Memory B cell (primary cell): ENCODE measurements around the gene VPS45.
"Not testable (repeated sequence)": the region's sequence is repeated elsewhere in the genome, so short reads cannot be mapped to it uniquely, and the experiment has no call there.

Source experiments
- ATAC-seq: fragments of 150-1000 bp; cut with Tn5 transposase; 2 replicates; pipeline ENCODE4 v1.10.0; 2021; ENCODE audit warnings: low read depth, mild to moderate bottlenecking, moderate library complexity
- DNase-seq, 2 donors: peaks; one replicate each; pipeline ENCODE4 v3.0.0; 2022; ENCODE audit warnings: low spot score in 2 of 2
- H3K27ac Mint-ChIP-seq: one replicate; pipeline ENCODE4 v1.8.0; 2022; ENCODE audit warnings: mild to moderate bottlenecking, moderate library complexity, mixed read lengths
- H3K27me3 Mint-ChIP-seq: one replicate; pipeline ENCODE4 v1.8.0; 2022; ENCODE audit warnings: mixed read lengths
- H3K36me3 Mint-ChIP-seq: one replicate; pipeline ENCODE4 v1.8.0; 2022; ENCODE audit warnings: mild to moderate bottlenecking, mixed read lengths
- H3K4me1 Mint-ChIP-seq: one replicate; pipeline ENCODE4 v1.8.0; 2022; ENCODE audit warnings: mixed read lengths
- H3K4me3 Mint-ChIP-seq: one replicate; pipeline ENCODE4 v1.8.0; 2022; ENCODE audit warnings: mild to moderate bottlenecking, moderate library complexity, mixed read lengths
- H3K9me3 Mint-ChIP-seq: one replicate; pipeline ENCODE4 v1.8.0; 2022; ENCODE audit warnings: mixed read lengths

The VPS45 gene

DNA sequence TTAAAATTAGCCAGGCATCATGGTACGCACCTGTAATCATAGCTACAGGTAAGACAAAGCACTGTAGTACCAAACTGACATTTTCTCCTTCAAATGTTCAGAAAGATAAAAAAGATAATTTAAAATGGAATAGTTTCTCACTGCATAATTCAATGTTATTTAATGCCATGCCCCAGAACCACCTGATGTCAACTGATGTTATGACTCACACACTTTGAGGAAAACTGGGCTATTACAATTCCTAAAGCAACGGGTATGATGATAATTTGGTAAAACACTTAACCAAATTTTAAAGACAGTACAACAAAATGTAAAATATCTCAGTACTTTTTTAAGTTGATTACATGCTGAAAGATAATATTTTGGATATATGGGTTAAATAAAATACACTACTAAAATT, 59.2 kb downstream of the VPS45 start:
- no peaks in the 10 kb centered on the region for H3K9me3 Mint-ChIP-seq
- no peak overlapping the region for H3K27ac Mint-ChIP-seq
- no peaks in the 10 kb centered on the region for H3K27me3 Mint-ChIP-seq
- no peak for ATAC-seq
- H3K4me3 Mint-ChIP-seq: no peak overlapping the region
- peaks cover 9% of the 10 kb centered on the region for H3K36me3 Mint-ChIP-seq
- DNase-seq: no peak
- H3K4me1 Mint-ChIP-seq: no peaks in the 10 kb centered on the region

DNA sequence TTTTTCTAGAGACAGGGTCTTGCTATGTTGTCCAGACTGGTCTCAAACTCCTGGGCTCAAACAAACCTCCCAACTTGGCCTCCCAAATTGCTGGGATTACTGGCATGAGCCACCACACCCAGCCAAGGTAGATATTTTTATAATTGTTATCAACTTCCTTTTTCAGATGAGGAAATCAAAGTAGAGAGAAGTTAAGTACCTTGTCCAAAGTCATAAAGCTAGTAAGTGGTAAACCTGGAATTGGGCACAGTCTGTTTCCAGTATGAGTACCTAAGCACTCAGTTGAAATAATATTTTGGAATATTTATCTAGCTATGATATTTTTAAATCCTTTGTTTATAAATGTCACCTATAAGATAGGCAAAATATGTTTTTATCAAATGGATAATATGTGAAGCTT, 59.9 kb downstream of the VPS45 start:
- H3K9me3 Mint-ChIP-seq: no peaks in the 10 kb centered on the region
- H3K27ac Mint-ChIP-seq: no peak overlapping the region
- ATAC-seq (no peak), DNase-seq (no peak)
- H3K36me3 Mint-ChIP-seq: peaks cover 4% of the 10 kb centered on the region
- no peak overlapping the region for H3K4me3 Mint-ChIP-seq
- no peaks in the 10 kb centered on the region for H3K27me3 Mint-ChIP-seq
- no peaks in the 10 kb centered on the region for H3K4me1 Mint-ChIP-seq

- H3K27ac Mint-ChIP-seq: no peak overlapping the region
- ATAC-seq (no peak), DNase-seq (no peak)
- H3K4me1 Mint-ChIP-seq: no peaks in the 10 kb centered on the region
- no peaks in the 10 kb centered on the region for H3K9me3 Mint-ChIP-seq
- no peak overlapping the region for H3K4me3 Mint-ChIP-seq
- H3K27me3 Mint-ChIP-seq: no peaks in the 10 kb centered on the region
- H3K36me3 Mint-ChIP-seq: peaks cover 4% of the 10 kb centered on the region
Observed at GRCh38 chr1:150127868-150128267, 60.3 kb downstream of the VPS45 start.

- no peaks in the 10 kb centered on the region for H3K27me3 Mint-ChIP-seq
- DNase-seq (no peak), ATAC-seq (no peak)
- H3K4me3 Mint-ChIP-seq: no peak overlapping the region
- H3K36me3 Mint-ChIP-seq: peaks cover 4% of the 10 kb centered on the region
- H3K27ac Mint-ChIP-seq: no peak overlapping the region
- H3K9me3 Mint-ChIP-seq: no peaks in the 10 kb centered on the region
- no peaks in the 10 kb centered on the region for H3K4me1 Mint-ChIP-seq
Observed at GRCh38 chr1:150132372-150132771, 64.8 kb downstream of the VPS45 start.

DNA sequence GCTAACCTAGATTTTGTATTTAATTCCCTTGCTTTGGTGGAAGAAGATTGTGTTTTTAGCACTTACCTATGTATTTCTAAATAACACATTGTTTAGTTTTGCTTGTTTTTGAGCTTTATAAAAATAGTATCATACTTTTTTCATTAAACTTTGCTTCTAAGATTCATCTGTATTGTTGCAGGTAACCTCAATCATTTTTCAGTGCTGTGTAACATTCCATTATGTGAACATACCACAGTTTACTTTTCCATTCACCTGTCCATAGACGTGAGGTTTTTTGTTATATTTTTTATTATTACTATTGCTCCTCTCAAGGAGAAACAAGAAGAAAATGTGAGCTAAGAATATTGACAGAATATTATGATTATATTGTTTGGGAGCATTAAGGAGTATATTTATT, 67.0 kb downstream of the VPS45 start:
- H3K27ac Mint-ChIP-seq: no peak overlapping the region
- H3K4me1 Mint-ChIP-seq: no peaks in the 10 kb centered on the region
- H3K9me3 Mint-ChIP-seq: no peaks in the 10 kb centered on the region
- H3K36me3 Mint-ChIP-seq: peaks cover 4% of the 10 kb centered on the region
- DNase-seq (no peak), ATAC-seq (no peak)
- H3K4me3 Mint-ChIP-seq: no peak overlapping the region
- H3K27me3 Mint-ChIP-seq: no peaks in the 10 kb centered on the region

DNA sequence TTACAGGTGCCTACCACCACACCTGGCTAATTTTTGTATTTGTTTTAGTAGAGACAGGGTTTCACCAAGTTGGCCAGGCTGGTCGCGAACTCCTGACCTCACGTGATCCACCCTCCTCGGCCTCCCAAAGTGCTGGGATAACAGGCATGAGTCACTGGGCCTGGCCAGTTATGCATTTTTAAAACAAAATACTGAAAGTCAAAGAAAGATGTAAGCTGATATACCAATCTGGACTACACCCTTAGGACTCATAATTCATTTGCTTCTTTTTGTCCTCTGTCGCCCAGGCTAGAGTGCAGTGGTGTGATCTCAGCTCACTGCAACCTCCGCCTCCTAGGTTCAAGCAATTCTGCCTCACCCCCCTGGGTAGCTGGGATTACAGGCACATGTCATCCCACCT, 67.8 kb downstream of the VPS45 start:
- not testable (repeated sequence) for H3K4me3 Mint-ChIP-seq, DNase-seq, H3K27ac Mint-ChIP-seq, H3K36me3 Mint-ChIP-seq, H3K4me1 Mint-ChIP-seq, ATAC-seq, H3K27me3 Mint-ChIP-seq, H3K9me3 Mint-ChIP-seq

DNA sequence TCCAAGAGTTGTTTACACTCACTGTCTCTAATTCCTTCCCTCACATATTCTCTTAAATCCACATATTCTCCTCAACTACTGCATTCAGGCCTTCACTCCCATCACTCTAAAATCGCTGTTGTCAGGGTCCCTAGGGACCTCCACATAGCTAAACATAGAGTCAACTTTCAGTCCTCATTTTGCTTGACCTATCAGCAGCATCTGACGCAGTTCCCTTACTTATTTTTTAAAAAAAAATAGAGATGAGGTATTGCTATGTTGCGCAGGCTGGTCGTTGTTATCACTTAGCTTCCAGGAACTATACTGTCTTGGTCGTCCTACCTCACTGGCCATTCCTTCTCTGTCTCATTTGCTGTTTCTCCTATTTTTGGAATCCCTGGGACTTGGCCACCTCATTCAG, 70.5 kb downstream of the VPS45 start:
- no peaks in the 10 kb centered on the region for H3K9me3 Mint-ChIP-seq
- no peak overlapping the region for H3K27ac Mint-ChIP-seq
- H3K4me3 Mint-ChIP-seq: no peak overlapping the region
- H3K27me3 Mint-ChIP-seq: no peaks in the 10 kb centered on the region
- no peak for DNase-seq
- H3K36me3 Mint-ChIP-seq: peaks cover 2% of the 10 kb centered on the region
- H3K4me1 Mint-ChIP-seq: peaks cover 2% of the 10 kb centered on the region
- no peak for ATAC-seq

DNA sequence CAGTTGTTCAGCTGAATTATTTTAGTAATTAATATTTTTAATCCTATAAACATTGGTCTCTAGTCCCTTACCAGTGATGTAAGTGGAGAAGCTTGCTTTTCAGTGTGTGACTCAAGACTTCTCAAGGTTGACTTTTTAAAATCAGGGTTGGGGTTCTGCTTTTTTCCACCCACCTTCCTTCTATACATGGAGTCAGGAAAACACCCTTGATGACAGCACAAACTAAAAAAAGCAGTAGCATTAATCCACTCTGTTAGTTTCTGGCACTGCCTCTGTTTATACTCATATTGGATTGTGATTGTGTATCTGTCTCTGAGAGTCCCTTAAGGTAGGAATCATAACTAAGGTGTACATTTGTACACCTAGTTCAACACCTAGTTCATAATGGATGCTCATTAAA, 73.9 kb downstream of the VPS45 start:
- H3K9me3 Mint-ChIP-seq: no peaks in the 10 kb centered on the region
- no peaks in the 10 kb centered on the region for H3K36me3 Mint-ChIP-seq
- no peak for DNase-seq
- H3K27ac Mint-ChIP-seq: peak overlapping the region; percentile 38
- ATAC-seq: no peak
- peaks cover 10% of the 10 kb centered on the region for H3K4me1 Mint-ChIP-seq
- H3K27me3 Mint-ChIP-seq: no peaks in the 10 kb centered on the region
- H3K4me3 Mint-ChIP-seq: no peak overlapping the region

GRCh38 chr1:150142083-150142482, 74.5 kb downstream of the VPS45 start:
- no peak overlapping the region for H3K4me3 Mint-ChIP-seq
- peaks cover 16% of the 10 kb centered on the region for H3K4me1 Mint-ChIP-seq
- DNase-seq (no peak), ATAC-seq (no peak)
- H3K27ac Mint-ChIP-seq: no peak overlapping the region
- H3K36me3 Mint-ChIP-seq: no peaks in the 10 kb centered on the region
- no peaks in the 10 kb centered on the region for H3K27me3 Mint-ChIP-seq
- no peaks in the 10 kb centered on the region for H3K9me3 Mint-ChIP-seq

- Mint-ChIP-seq H3K27ac (no peak overlapping the region), H3K9me3 (no peaks in the 10 kb centered on the region), H3K27me3 (no peaks in the 10 kb centered on the region), H3K4me3 (no peak overlapping the region), H3K4me1 (peaks cover 34% of the 10 kb centered on the region), H3K36me3 (no peaks in the 10 kb centered on the region)
- ATAC-seq (no peak), DNase-seq (no peak)
Observed at GRCh38 chr1:150144606-150145005, 77.0 kb downstream of the VPS45 start.

GRCh38 chr1:150146016-150146415, 78.4 kb downstream of the VPS45 start:
- peaks cover 34% of the 10 kb centered on the region for H3K4me1 Mint-ChIP-seq
- H3K27ac Mint-ChIP-seq, H3K27me3 Mint-ChIP-seq, H3K4me3 Mint-ChIP-seq, H3K36me3 Mint-ChIP-seq, ATAC-seq, H3K9me3 Mint-ChIP-seq, DNase-seq: not testable (repeated sequence)

DNA sequence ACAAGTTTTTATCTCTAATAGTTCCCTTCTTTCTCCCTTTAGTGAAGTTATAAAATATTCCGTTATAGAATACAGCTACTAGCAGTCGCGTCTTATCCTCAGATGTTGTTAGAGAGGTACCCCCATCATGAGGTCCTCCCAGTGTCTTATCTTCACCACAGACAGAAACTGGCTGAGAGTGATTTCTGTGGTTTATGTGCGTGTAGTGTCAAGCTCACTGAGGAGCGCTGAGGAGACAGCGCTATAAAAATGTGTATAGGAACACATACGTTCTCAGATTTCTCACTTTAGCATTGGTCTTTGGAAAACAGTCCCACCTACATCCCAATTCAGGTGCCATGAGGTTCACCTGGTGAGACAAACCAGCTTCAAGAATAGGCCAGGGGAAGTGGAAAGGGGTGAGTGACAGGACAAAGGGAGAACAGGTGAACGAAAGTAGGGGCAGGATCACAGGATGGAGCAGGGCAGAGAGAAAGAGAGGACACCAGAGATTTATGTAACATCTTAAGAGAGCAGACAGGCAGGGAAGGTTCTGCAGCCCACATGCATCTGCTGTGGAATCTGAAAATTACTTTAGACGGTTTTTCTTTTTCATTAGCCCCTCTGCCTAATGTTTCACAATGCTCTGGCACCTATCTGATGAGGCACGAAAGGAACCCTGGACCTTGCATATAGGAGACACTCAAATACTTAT, 79.4 kb downstream of the VPS45 start:
- Mint-ChIP-seq H3K4me3 (peak overlapping the region; percentile 7), H3K9me3 (no peaks in the 10 kb centered on the region), H3K36me3 (peaks cover 10% of the 10 kb centered on the region), H3K4me1 (peaks cover 40% of the 10 kb centered on the region), H3K27ac (peak overlapping the region; percentile 48), H3K27me3 (no peaks in the 10 kb centered on the region)
- no peak for ATAC-seq
- DNase-seq: peak in 1 of 2 donors; percentile 9

- H3K4me1 Mint-ChIP-seq: peaks cover 51% of the 10 kb centered on the region
- ATAC-seq (no peak), DNase-seq (no peak)
- H3K4me3 Mint-ChIP-seq: peak overlapping the region; percentile 98
- H3K36me3 Mint-ChIP-seq: peaks cover 17% of the 10 kb centered on the region
- H3K9me3 Mint-ChIP-seq: no peaks in the 10 kb centered on the region
- no peaks in the 10 kb centered on the region for H3K27me3 Mint-ChIP-seq
- peak overlapping the region; percentile 94 for H3K27ac Mint-ChIP-seq
Observed at GRCh38 chr1:150148837-150149270, 81.3 kb downstream of the VPS45 start.

- Mint-ChIP-seq H3K36me3 (peaks cover 23% of the 10 kb centered on the region), H3K4me1 (peaks cover 57% of the 10 kb centered on the region)
Observed at GRCh38 chr1:150149271-150150132, 81.9 kb downstream of the VPS45 start, which contains the start of gene PLEKHO1. Gene PLEKHO1 (plus strand): TSS chr1:150149916. CDS start chr1:150150258, 342 bp downstream.

More at GRCh38 chr1:150149271-150150132, 81.9 kb downstream of the VPS45 start, which contains the start of gene PLEKHO1:
- ATAC-seq (peak; percentile 81), DNase-seq (peak; percentile 56 to 66)
- peak within 1 kb of the TSS; percentile 99 for H3K4me3 Mint-ChIP-seq
- H3K9me3 Mint-ChIP-seq: no peaks in the 10 kb centered on the region
- H3K27ac Mint-ChIP-seq: peak within 1 kb of the TSS; percentile 94
- no peaks in the 10 kb centered on the region for H3K27me3 Mint-ChIP-seq
